Stimulated activated naive CD8-positive, alpha-beta T cell treated with anti-CD3 and anti-CD28 coated beads, Interleukin-15, Interleukin-2, amounts not matched to agents 100 ng/mL and 50 ng/mL, for 24 hours (primary cell): ENCODE data around the gene ALG1.
"Not testable (repeated sequence)": the region's sequence is repeated elsewhere in the genome, so short reads cannot be mapped to it uniquely, and the experiment has no call there.

ENCODE experiments used
- H3K27ac Mint-ChIP-seq: one replicate; pipeline ENCODE4 v1.8.0; 2021; ENCODE audit warnings: mild to moderate bottlenecking, mixed read lengths
- H3K27me3 Mint-ChIP-seq: one replicate; pipeline ENCODE4 v1.8.0; 2021; ENCODE audit warnings: mixed read lengths
- H3K36me3 Mint-ChIP-seq: one replicate; pipeline ENCODE4 v1.8.0; 2021; ENCODE audit warnings: low read depth, mixed read lengths
- H3K4me1 Mint-ChIP-seq: one replicate; pipeline ENCODE4 v1.8.0; 2021; ENCODE audit warnings: low read depth, mixed read lengths
- H3K4me3 Mint-ChIP-seq: one replicate; pipeline ENCODE4 v1.8.0; 2021; ENCODE audit warnings: mild to moderate bottlenecking, mixed read lengths
- H3K9me3 Mint-ChIP-seq: one replicate; pipeline ENCODE4 v1.8.0; 2021; ENCODE audit warnings: mixed read lengths

Gene ALG1

DNA sequence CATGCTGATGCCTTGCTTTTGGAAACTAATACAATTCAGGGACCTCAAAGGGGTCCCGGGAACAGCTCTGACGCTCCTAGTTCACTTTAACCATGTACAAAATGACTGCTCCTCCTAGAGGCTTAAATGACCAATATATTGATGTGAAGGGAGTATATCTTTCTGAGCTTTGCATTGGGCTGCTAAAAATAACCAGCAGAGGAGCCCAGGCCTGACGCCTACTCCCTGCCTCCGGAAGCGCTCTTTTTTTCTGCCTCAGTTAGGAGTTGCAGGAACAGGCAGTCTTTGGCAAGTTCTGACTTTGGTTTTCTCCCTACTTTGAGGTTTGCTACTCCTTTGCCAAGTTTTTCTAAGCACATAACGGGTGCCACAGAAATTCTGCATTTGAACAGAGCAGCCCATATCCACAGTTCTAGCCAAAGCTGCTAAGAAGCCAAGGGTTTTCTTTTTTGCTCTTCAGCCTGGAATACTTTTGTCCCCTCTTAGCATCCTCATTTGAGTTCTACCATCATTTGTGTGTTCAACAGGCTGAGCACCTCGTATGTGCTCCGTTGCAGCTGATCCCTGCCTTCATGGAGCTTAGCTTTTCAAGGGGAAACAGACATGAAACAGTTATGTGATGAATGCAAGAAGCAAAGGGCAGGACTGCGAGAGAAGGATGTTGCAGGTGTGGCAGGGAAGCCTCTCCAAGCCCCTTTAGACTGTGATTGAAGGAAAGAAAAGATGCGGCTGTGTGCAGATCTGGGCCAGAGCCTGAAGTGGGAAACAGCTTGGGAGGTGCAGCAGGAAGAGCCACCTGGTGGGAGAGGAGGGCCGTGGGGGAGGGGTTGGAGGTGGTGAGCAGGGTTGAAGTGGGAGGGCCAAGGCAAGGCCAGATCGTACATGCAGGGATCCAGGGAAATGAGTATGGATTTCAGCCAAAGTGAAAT is 35.2 kb upstream of the ALG1 start:
- no peaks in the 10 kb centered on the region for H3K27me3 Mint-ChIP-seq
- peaks cover 16% of the 10 kb centered on the region for H3K4me1 Mint-ChIP-seq
- no peaks in the 10 kb centered on the region for H3K9me3 Mint-ChIP-seq
- H3K27ac Mint-ChIP-seq = no peak overlapping the region
- H3K36me3 Mint-ChIP-seq = peaks cover 3% of the 10 kb centered on the region
- H3K4me3 Mint-ChIP-seq = no peak overlapping the region

DNA sequence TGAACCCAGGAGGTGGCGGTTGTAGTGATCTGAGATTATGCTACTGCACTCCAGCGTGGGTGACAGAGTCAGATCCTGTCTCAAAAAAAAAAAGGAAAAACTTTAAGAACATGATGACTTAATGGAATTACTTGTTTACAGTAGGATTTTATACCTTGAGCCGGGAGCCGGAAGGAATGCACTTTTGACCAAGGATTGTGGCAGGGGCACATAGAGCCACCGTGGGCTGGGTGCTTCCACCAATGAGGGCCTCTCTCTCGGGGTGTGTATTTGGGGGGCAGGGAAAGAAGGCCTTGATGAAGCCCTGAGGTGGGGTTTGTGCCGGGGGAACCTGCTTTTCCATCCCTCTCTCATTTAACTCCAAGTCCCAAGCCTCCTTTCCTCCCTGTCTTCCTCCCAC is 31.2 kb upstream of the ALG1 start:
- H3K27ac Mint-ChIP-seq = no peak overlapping the region
- H3K4me3 Mint-ChIP-seq = no peak overlapping the region
- H3K27me3 Mint-ChIP-seq = no peaks in the 10 kb centered on the region
- H3K9me3 Mint-ChIP-seq = no peaks in the 10 kb centered on the region
- H3K4me1 Mint-ChIP-seq = no peaks in the 10 kb centered on the region
- no peaks in the 10 kb centered on the region for H3K36me3 Mint-ChIP-seq

DNA sequence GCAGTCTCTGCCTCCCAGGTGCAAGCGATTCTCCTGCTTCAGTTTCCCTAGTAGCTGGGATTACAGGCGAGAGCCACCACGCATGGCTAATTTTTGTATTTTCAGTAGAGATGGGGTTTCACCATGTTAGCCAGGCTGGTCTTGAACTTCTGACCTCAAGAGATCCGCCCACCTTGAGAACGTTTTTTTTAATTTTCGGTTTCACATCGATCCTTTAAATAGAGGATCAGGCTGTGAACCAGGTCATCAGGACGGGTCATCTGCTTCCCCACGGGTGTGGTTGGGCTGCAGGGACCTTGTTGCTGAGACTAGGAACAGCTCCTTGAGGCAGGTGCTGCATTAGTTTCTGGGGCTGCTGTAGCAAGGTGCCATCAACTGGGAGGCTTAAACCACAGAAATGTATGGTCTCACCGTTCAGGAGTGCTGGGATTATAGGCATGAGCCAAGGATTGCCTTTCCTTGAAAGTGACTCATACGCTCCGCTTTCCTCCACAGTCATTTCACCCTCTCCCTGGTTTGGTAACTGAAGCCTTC is 30.0 kb upstream of the ALG1 start:
- no peaks in the 10 kb centered on the region for H3K36me3 Mint-ChIP-seq
- H3K27me3 Mint-ChIP-seq = no peaks in the 10 kb centered on the region
- no peaks in the 10 kb centered on the region for H3K4me1 Mint-ChIP-seq
- no peak overlapping the region for H3K27ac Mint-ChIP-seq
- no peak overlapping the region for H3K4me3 Mint-ChIP-seq
- H3K9me3 Mint-ChIP-seq = no peaks in the 10 kb centered on the region

DNA sequence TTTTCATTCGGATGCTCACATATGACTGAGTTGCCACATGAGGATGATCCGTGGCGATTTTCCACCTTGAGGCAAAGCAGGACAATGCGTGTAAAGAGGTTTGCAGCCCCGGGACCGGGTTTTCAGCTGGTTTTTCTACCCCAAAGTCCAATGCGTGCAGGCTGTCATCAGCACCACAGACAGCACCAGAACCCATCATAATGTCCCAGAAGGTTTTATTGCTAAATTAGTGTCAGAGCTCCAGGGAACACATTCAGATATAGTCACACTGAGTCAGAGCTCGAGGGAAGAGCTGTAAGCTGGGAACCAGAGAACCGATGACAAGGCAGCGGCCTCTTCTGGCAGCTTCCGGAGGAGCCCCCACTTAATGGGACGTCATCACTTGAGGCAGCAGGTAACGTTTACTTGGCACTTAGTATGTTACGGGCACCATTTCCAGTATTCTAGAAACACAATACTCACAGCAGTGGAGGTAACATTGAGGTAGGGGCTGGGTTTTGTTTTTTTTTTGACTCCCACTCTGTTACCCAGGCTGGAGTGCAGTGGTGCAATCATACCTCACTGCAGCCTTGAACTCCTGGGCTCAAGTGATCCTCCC is 29.0 kb upstream of the ALG1 start:
- no peaks in the 10 kb centered on the region for H3K36me3 Mint-ChIP-seq
- H3K9me3 Mint-ChIP-seq = no peaks in the 10 kb centered on the region
- no peaks in the 10 kb centered on the region for H3K27me3 Mint-ChIP-seq
- H3K27ac Mint-ChIP-seq = no peak overlapping the region
- H3K4me3 Mint-ChIP-seq = no peak overlapping the region
- no peaks in the 10 kb centered on the region for H3K4me1 Mint-ChIP-seq

DNA sequence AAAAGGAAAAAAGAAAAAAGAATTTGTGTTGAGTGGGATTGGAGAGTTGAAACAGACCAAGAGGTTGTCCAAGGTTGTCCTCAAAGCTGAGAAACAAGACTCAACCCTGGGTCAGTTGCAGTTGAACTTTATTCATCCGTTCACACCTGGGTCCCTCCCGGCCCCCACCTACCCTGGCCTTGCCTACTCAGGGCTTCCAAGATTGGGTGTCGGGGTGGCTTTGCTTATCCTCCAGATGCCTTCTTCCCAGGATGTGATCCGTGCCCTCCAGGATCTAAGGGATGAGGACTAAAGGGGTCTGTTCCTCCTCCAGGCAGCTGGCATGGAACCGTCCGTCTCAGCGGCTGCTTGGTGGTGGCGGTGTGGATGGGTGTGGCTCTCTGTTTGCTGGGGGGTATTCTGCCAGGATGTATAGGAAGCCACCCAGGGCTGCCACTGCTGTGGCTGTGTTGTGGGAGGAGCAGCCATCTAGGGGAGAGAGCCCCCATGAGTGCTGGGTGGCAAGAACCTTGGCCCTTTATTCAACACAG is 27.6 kb upstream of the ALG1 start:
- no peaks in the 10 kb centered on the region for H3K9me3 Mint-ChIP-seq
- no peaks in the 10 kb centered on the region for H3K27me3 Mint-ChIP-seq
- no peak overlapping the region for H3K4me3 Mint-ChIP-seq
- H3K36me3 Mint-ChIP-seq = no peaks in the 10 kb centered on the region
- H3K4me1 Mint-ChIP-seq = no peaks in the 10 kb centered on the region
- H3K27ac Mint-ChIP-seq = no peak overlapping the region

DNA sequence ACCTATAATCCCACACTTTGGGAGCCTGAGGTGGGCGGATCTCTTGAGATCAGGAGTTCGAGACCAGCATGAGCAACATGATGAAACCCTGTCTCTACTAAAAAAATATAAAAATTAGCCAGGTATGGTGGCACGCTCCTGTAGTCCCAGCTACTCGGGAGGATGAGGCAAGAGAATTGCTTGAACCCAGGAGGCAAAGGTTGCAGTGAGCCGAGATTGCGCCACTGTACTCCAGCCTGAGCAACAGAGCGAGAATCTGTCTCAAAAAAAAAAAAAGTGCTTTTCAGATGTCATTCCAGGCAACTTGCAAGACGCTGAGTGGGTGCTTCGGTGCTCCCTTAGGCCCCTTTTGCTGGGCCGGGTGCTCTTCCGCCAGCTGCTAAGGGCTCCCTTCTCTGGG is 27.1 kb upstream of the ALG1 start:
- H3K27ac Mint-ChIP-seq, H3K27me3 Mint-ChIP-seq, H3K4me1 Mint-ChIP-seq: not testable (repeated sequence)

DNA sequence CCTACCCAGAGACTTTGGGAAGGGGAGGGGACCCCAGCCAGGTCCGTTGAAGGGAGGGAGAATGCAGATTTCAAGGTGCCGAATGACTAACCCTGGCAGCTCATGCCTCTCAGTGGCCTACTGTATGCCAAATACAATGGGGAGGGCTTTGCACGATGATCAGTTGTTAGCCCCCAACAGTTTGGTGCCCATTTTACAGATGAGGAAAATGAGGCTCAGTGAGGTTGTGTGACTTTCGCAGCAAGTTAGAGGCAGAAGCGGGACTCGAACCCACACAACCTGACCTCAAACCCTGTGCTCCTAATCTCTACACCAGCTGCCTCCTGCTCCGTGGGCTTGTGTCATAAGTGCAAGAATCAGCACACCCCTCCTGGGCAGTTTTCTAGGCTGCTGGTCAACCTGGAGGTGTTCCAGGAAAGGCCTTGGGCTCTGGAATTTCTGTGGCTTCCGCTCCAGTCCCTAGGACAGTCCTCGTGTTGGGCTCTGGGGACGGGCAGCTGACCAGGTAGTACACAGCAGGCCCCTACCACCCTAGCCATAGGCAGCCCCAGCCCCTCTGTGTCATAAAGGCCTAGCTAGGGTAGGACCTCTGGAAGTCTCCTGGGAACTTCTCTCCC is 26.0 kb upstream of the ALG1 start:
- Mint-ChIP-seq H3K27ac (no peak overlapping the region), H3K36me3 (no peaks in the 10 kb centered on the region), H3K4me3 (no peak overlapping the region), H3K9me3 (peaks cover 6% of the 10 kb centered on the region), H3K4me1 (no peaks in the 10 kb centered on the region), H3K27me3 (peaks cover 4% of the 10 kb centered on the region)

More for the DNA sequence above, 27.1 kb upstream of the ALG1 start:
- not testable (repeated sequence) for H3K9me3 Mint-ChIP-seq, H3K36me3 Mint-ChIP-seq, H3K4me3 Mint-ChIP-seq

DNA sequence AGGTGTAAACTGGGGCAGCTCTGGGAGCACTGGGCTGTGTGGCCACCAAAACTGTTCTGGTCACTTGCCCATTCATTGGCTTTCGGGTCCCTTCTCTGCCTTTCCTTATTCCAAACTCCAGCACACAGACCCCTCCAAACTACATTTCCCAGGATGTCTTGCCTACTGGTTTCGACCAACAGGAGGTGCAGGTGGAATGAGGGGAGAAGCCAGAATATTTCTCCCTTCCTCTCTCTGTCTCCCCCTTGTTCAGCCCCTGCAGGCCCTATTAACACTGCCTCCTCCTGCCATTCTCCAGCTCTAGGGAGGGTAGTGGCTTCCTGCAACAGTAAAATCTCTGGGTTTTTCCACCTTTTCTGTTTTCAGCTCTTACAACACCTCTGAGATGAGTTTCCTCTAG is 24.7 kb upstream of the ALG1 start:
- Mint-ChIP-seq H3K27ac (no peak overlapping the region), H3K4me3 (no peak overlapping the region), H3K36me3 (no peaks in the 10 kb centered on the region), H3K9me3 (peaks cover 6% of the 10 kb centered on the region), H3K27me3 (peaks cover 4% of the 10 kb centered on the region), H3K4me1 (no peaks in the 10 kb centered on the region)

DNA sequence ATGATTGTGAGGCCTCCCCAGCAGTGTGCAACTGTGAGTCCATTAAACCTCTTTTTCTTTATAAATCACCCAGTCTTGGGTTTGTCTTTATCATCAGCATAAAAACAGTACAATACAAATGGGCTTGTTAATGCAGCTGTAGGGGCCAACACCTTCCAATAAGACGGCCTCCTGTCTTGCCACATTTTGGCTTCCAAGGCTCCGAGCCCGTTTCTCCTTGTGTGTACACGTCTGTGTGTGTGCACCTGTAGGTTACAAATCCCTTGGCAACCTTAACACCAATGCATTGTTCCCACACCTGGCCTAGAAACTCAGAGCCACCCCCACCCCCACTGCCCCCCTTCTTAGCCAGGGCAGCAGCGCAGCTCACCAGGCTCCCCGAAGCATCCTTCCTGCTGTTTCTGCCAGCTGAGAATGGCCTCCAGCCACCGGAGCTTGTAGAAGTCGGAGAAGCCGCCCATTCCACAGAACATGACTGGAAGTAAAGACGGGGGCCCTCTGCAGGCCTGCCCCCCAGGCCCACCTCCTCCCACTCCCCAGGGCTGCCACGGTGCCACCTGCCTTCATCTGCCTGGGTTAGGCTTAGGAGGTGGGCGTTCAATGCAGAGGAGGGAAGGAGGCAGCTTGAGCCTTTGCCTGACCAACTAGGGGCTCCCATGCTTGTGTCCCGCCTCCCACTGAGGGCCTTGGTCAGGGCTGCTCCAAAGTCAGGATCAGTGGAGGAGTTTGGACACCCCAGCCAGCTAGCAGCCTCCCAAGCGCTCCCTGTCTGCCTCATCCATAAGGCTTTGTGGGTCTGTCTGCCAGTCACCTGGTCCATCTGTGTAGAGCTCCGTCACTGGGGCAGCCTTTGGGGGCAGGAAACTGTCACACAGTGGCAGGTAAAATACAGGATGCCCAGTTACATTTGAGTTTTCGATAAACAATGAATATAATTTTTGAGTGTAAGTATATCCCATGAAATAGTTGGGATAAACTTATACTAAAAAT is 16.5 kb upstream of the ALG1 start:
- H3K9me3 Mint-ChIP-seq = no peaks in the 10 kb centered on the region
- no peak overlapping the region for H3K4me3 Mint-ChIP-seq
- no peaks in the 10 kb centered on the region for H3K36me3 Mint-ChIP-seq
- H3K27ac Mint-ChIP-seq = no peak overlapping the region
- no peaks in the 10 kb centered on the region for H3K27me3 Mint-ChIP-seq
- H3K4me1 Mint-ChIP-seq = no peaks in the 10 kb centered on the region

DNA sequence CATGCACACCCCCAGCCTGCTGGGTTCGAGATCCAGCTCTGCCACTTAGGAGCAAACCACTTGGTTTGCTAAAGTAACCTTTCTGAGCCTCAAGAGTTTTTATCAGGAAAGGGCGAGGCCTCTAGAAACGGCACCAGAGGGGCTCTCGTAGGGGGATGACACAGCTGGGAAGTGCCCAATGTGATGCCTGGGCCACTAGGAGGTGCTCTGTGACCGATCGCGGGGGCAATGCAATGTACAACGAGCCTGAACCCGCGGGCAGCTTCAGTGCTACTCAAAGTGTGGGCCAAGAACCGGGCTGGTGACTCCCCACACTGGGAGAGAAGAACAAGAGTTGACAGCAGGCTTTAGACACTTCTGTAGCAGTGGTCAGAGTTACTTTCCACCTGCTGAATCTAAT is 15.3 kb upstream of the ALG1 start:
- Mint-ChIP-seq H3K4me1 (no peaks in the 10 kb centered on the region), H3K27me3 (no peaks in the 10 kb centered on the region), H3K27ac (no peak overlapping the region), H3K4me3 (no peak overlapping the region), H3K36me3 (no peaks in the 10 kb centered on the region), H3K9me3 (no peaks in the 10 kb centered on the region)

DNA sequence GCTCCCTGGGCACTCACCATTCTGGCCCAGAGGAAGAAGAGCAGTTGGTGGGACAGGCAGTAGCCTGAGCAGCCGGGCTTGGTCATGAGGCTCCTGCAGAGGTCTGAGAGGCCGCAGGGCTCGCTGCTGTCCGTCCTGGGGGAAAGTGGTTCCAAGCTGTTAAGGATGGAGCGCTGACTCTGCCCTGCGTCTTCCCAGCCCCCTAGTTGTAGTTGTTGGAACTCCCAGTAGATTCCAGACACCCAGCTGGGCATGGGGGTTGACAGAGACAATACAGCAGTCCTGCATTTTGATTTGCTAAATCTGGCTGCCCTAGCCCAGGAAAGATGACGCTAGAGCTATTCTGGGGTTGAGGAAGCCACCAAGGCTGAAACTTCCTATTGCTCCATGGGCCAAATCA is 13.2 kb upstream of the ALG1 start:
- H3K36me3 Mint-ChIP-seq = no peaks in the 10 kb centered on the region
- no peaks in the 10 kb centered on the region for H3K4me1 Mint-ChIP-seq
- no peak overlapping the region for H3K4me3 Mint-ChIP-seq
- no peaks in the 10 kb centered on the region for H3K9me3 Mint-ChIP-seq
- no peaks in the 10 kb centered on the region for H3K27me3 Mint-ChIP-seq
- H3K27ac Mint-ChIP-seq = no peak overlapping the region

DNA sequence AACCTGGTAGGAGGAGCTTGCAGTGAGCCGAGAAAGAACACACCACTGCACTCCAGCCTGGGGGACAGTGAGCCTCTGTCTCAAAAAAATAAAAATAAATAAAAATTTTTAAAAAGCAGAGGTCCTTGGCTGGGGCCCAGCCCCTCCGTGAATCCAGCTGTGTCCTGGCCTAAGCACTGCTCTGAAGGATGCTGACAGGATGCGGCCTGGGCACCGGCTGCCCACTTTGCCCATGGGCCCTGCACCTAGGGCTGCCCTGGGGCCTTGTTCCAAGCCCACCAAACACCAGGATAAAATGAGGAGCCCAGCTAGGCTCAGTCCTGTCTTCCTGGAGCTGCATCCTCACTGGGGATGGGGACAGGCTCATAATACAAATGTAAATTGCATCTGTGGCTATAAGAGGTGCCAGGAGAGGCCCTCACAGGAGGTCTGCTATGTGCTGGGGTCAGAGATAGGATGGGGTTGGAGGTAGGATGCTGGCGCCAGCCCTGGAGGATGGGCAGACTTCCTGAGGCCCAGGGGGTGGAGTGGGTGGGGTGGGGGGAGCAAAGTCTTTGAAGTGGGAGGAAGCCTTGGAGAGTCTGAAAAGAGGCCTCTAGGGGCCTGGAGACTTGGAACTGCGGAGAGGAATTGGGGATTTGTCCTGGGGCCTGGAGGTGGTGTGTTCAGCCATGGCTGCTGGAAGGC is 12.1 kb upstream of the ALG1 start:
- H3K4me1 Mint-ChIP-seq = no peaks in the 10 kb centered on the region
- H3K9me3 Mint-ChIP-seq = no peaks in the 10 kb centered on the region
- H3K4me3 Mint-ChIP-seq = no peak overlapping the region
- H3K27me3 Mint-ChIP-seq = no peaks in the 10 kb centered on the region
- H3K36me3 Mint-ChIP-seq = no peaks in the 10 kb centered on the region
- no peak overlapping the region for H3K27ac Mint-ChIP-seq

DNA sequence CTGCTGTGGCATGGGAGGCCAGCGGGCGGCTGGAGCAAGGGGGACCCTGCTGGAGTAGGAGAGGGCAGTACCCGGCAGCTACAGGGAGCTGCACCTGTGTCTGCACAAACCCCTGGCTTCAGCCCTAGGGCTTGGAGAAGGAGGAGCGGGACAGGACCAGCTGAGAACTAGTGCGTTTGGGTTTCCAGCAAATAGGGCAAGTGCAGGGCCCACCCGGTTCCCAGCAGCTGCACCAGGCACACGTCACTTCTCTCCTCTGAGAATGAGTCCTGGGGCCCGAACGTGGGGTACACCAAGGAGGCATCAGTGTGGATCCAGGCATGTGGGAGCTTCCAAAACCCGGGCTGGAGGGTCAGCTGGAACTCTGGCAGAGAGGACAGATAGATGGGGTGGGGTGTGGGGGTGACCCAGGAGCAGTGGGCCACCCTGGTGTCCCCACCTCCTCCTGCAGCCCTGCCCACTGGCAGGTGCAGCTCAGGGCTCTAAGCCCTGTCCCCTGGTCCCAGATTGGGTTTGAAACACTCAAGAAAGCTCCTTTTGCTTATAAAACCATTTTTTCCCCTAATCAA is 11.5 kb upstream of the ALG1 start:
- no peaks in the 10 kb centered on the region for H3K4me1 Mint-ChIP-seq
- H3K27ac Mint-ChIP-seq = no peak overlapping the region
- H3K36me3 Mint-ChIP-seq = no peaks in the 10 kb centered on the region
- no peaks in the 10 kb centered on the region for H3K9me3 Mint-ChIP-seq
- H3K27me3 Mint-ChIP-seq = no peaks in the 10 kb centered on the region
- H3K4me3 Mint-ChIP-seq = no peak overlapping the region
